ENCODE measurements around the gene TMEM200A. TPM values are rescaled to one million over a fixed set of nuclear protein-coding genes. Genes with fewer than 3 reads are reported as not detected.
A peak's percentile ranks its signal among the peaks of the same experiment; 100 is the strongest.

The TMEM200A gene
- polyA plus RNA-seq, 1 of the 3 experiments (the other 2 are of a cell fraction), result 32.6 TPM

DNA sequence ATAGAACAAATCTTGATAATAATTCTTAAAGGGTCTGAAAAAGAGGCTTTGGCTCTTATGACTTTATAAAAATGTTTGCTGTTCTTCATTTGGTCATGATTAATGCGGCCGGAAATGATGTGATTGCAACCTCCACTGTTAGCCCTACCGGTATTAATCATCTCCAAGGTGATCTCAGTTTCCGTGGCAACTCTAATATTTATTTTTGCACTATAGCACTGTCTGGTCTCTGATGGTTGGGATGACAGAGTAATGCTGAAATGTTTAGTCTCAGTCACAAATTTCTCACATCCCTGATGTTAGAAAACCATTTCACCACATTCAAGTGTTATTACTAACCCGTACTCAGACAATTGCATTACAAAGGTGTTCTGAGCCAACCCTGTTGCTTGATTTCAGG is 87.4 kb downstream of the TMEM200A start:
- no peaks in the 10 kb centered on the region for H3K9me3 ChIP-seq
- CTCF ChIA-PET, result no interaction called here
- TF ChIP-seq MEF2A (IDR thresholded peaks at IDR 0.05; ENCODE audit: borderline replicate concordance, low read depth) (0 out of 2 replicates have a peak, but pooled peaks have one; percentile 24), JUND (IDR thresholded peaks at IDR 0.05) (peak; percentile 49; the same call in 1 of the 2 replicates), ZBTB33 (IDR thresholded peaks at IDR 0.05; ENCODE audit: borderline replicate concordance, low read depth) (no peak), TCF12 (IDR thresholded peaks at IDR 0.05) (peak; percentile 65), PBX3 (IDR thresholded peaks at IDR 0.05) (peak; percentile 67; the same call in 1 of the 2 replicates), EP300 (IDR thresholded peaks at IDR 0.05; ENCODE audit: borderline replicate concordance in 1 of 2, low read depth in 1 of 2, low read length in 1 of 2) (peak in 1 of 2 experiments; percentile 57; a peak in 1 of 4 replicates), FOSL2 (IDR thresholded peaks at IDR 0.05; ENCODE audit: borderline replicate concordance, low read depth) (peak; percentile 21; the same call in 1 of the 2 replicates), RCOR1 (IDR thresholded peaks at IDR 0.05; ENCODE audit: low read length) (no peak)
- H3K9me2 ChIP-seq, result no peaks in the 10 kb centered on the region
- H3K4me2 ChIP-seq, result peak overlapping the region; percentile 35; the same call in 1 of the 2 replicates
- peaks cover 0 to 21% of the 10 kb centered on the region in 2 experiments; a peak in 2 of 4 replicates for H3K4me1 ChIP-seq (ENCODE audit: control insufficient read depth in 1 of 2, insufficient read depth in 2 of 2, low read depth in 1 of 2, low read length in 1 of 2)
- H3K9ac ChIP-seq, result peak overlapping the region; percentile 76
- peak overlapping the region in 1 of 2 experiments; percentile 97; a peak in 3 of 4 replicates for H3K27ac ChIP-seq (ENCODE audit: low read depth in 2 of 2, low read length in 1 of 2)
- H4K20me1 ChIP-seq (ENCODE audit: insufficient read depth), result no peaks in the 10 kb centered on the region
- H3F3A ChIP-seq (replicated peaks; ENCODE audit: insufficient read depth), result peaks cover 43% of the 10 kb centered on the region
- peaks cover 0 to 5% of the 10 kb centered on the region in 2 experiments for H3K36me3 ChIP-seq (replicated peaks in 1 of 2; ENCODE audit: control insufficient read depth in 1 of 2, insufficient read depth in 2 of 2, low read length in 1 of 2)
- H3K4me3 ChIP-seq (ENCODE audit: low read depth in 2 of 2, low read length in 1 of 2), result no peak overlapping the region
- DNase-seq, result no peak
- H2AFZ ChIP-seq (ENCODE audit: low read depth), result no peak overlapping the region
- 8% methylated on average over 5 of the region's 5 CpGs for WGBS (ENCODE audit: low lambda C conversion rate)
- no peaks in the 10 kb centered on the region for H3K27me3 ChIP-seq (ENCODE audit: insufficient read depth)
- H3K79me2 ChIP-seq (ENCODE audit: insufficient read depth), result no peaks in the 10 kb centered on the region
- POLR2A ChIA-PET, result no interaction called here

GRCh38 chr6:130457605-130458004 is 91.8 kb downstream of the TMEM200A start:
- Histone ChIP-seq H3K9me3 (no peaks in the 10 kb centered on the region), H3K36me3 (replicated peaks in 1 of 2; ENCODE audit: control insufficient read depth in 1 of 2, insufficient read depth in 2 of 2, low read length in 1 of 2) (no peaks in the 10 kb centered on the region), H3K79me2 (ENCODE audit: insufficient read depth) (no peaks in the 10 kb centered on the region), H3K9ac (no peak overlapping the region), H3K9me2 (no peaks in the 10 kb centered on the region), H3K27ac (ENCODE audit: low read depth in 2 of 2, low read length in 1 of 2) (no peak overlapping the region), H3K27me3 (ENCODE audit: insufficient read depth) (no peaks in the 10 kb centered on the region), H4K20me1 (ENCODE audit: insufficient read depth) (no peaks in the 10 kb centered on the region), H3K4me1 (ENCODE audit: control insufficient read depth in 1 of 2, insufficient read depth in 2 of 2, low read depth in 1 of 2, low read length in 1 of 2) (peaks cover 0 to 15% of the 10 kb centered on the region in 2 experiments; a peak in 2 of 4 replicates), H3K4me3 (ENCODE audit: low read depth in 2 of 2, low read length in 1 of 2) (no peak overlapping the region), H2AFZ (ENCODE audit: low read depth) (no peak overlapping the region), H3K4me2 (no peak overlapping the region), H3F3A (replicated peaks; ENCODE audit: insufficient read depth) (peaks cover 15% of the 10 kb centered on the region)
- ChIA-PET CTCF (no interaction called here), POLR2A (no interaction called here)
- WGBS (ENCODE audit: low lambda C conversion rate), result 41% methylated on average over 3 of the region's 4 CpGs
- no peak for DNase-seq
- TF ChIP-seq CTCF (IDR thresholded peaks at IDR 0.05) (peak; percentile 32), RAD21 (IDR thresholded peaks at IDR 0.05; ENCODE audit: low read length) (peak; percentile 26; the same call in 1 of the 2 replicates), SMC3 (IDR thresholded peaks at IDR 0.05; ENCODE audit: low read depth, low read length) (peak; percentile 16; the same call in 1 of the 2 replicates), NRF1 (IDR thresholded peaks at IDR 0.05; ENCODE audit: low read depth, low read length) (no peak)
